GM19043 (cell line): ENCODE measurements around the gene RSPH10B.
A peak's percentile ranks its signal among the peaks of the same experiment; 100 is the strongest.
"Not testable (repeated sequence)": the region's sequence is repeated elsewhere in the genome, so short reads cannot be mapped to it uniquely, and the experiment has no call there.

Experiments used
- ATAC-seq: cut with Tn5 transposase; IDR thresholded peaks from one replicate; pipeline ENCODE4 v1.9.1; 2021; ENCODE audit warnings: low read depth; ENCODE audit not compliant: unreplicated experiment

RSPH10B gene

GRCh38 chr7:5970347-5970911 lies at the start of gene RSPH10B:
RSPH10B (minus strand) TSS chr7:5970689; CDS start chr7:5967116, 3,573 bp downstream.
- not testable (repeated sequence) for ATAC-seq

GRCh38 chr7:6016653-6016966 lies 46.1 kb upstream of the RSPH10B start:
- ATAC-seq: no peak

GRCh38 chr7:6015917-6016652 lies 45.6 kb upstream of the RSPH10B start:
- ATAC-seq: no peak

- no peak for ATAC-seq
Measured at GRCh38 chr7:6012355-6013104, 42.0 kb upstream of the RSPH10B start.

- no peak for ATAC-seq
Measured at GRCh38 chr7:6011541-6011940, 41.1 kb upstream of the RSPH10B start.

- not testable (repeated sequence) for ATAC-seq
Measured at GRCh38 chr7:6010370-6010769, 39.9 kb upstream of the RSPH10B start.

- ATAC-seq: peak; percentile 90
Measured at GRCh38 chr7:6008668-6009611, 38.5 kb upstream of the RSPH10B start, which contains the start of the genes AIMP2 and PMS2. AIMP2 (plus strand) TSS chr7:6009272; CDS start chr7:6009364, 92 bp downstream. PMS2 (minus strand) TSS chr7:6009049; CDS start chr7:6009019, 30 bp downstream.

GRCh38 chr7:6007835-6008590 lies 37.5 kb upstream of the RSPH10B start:
- not testable (repeated sequence) for ATAC-seq

- ATAC-seq: no peak
Measured at GRCh38 chr7:6007386-6007785, 36.9 kb upstream of the RSPH10B start.

GRCh38 chr7:5997210-5997808 lies 26.8 kb upstream of the RSPH10B start:
- no peak for ATAC-seq

- not testable (repeated sequence) for ATAC-seq
Measured at GRCh38 chr7:5987061-5987460, 16.6 kb upstream of the RSPH10B start.

GRCh38 chr7:5979680-5980314 lies 9.3 kb upstream of the RSPH10B start:
- ATAC-seq: not testable (repeated sequence)

GRCh38 chr7:5973580-5973979 lies 3.1 kb upstream of the RSPH10B start:
- ATAC-seq: not testable (repeated sequence)

- ATAC-seq: not testable (repeated sequence)
Measured at GRCh38 chr7:5963810-5964209, 6.7 kb downstream of the RSPH10B start.

GRCh38 chr7:5963205-5963604 lies 7.3 kb downstream of the RSPH10B start:
- ATAC-seq: not testable (repeated sequence)

GRCh38 chr7:5934945-5935450 lies 35.5 kb downstream of the RSPH10B start:
- ATAC-seq: not testable (repeated sequence)

- not testable (repeated sequence) for ATAC-seq
Measured at GRCh38 chr7:5931905-5932644, 38.4 kb downstream of the RSPH10B start.

GRCh38 chr7:5931250-5931649 lies 39.2 kb downstream of the RSPH10B start:
- not testable (repeated sequence) for ATAC-seq
